HEK293 (cell line): ENCODE results near the gene TNFRSF18.

Source experiments
- CTCF ChIP-seq: fragments of 450-650 bp; formaldehyde crosslinking; IDR thresholded peaks from 2 replicates; pipeline ENCODE4 v1.5.1; 2016; ENCODE audit warnings: missing biosample characterization, missing genetic modification characterization
- HOXA7 ChIP-seq: sonication (generic); formaldehyde crosslinking; IDR thresholded peaks from 2 replicates; pipeline ENCODE4 v1.8.1; 2022; ENCODE audit warnings: missing genetic modification reagents, borderline replicate concordance
- KLF9 ChIP-seq: fragments of 450-650 bp; formaldehyde crosslinking; IDR thresholded peaks from 2 replicates; pipeline ENCODE4 v1.5.1; 2016; ENCODE audit warnings: missing biosample characterization, missing genetic modification characterization, low read depth
- PBX3 ChIP-seq: sonication (generic); formaldehyde crosslinking; IDR thresholded peaks from 2 replicates; pipeline ENCODE4 v1.8.1; 2022; ENCODE audit warnings: mild to moderate bottlenecking, moderate library complexity, missing genetic modification reagents
- PRDM4 ChIP-seq: fragments of 450-650 bp; formaldehyde crosslinking; IDR thresholded peaks from 2 replicates; pipeline ENCODE4 v1.5.1; 2017; ENCODE audit warnings: missing biosample characterization, missing genetic modification characterization
- ZBTB17 ChIP-seq: fragments of 450-650 bp; formaldehyde crosslinking; IDR thresholded peaks from 2 replicates; pipeline ENCODE4 v1.5.1; 2016; ENCODE audit warnings: missing biosample characterization, missing genetic modification characterization
- ZBTB26 ChIP-seq: fragments of 450-650 bp; formaldehyde crosslinking; optimal IDR thresholded peaks from 2 replicates; pipeline ENCODE3; 2016; ENCODE audit warnings: missing biosample characterization, mild to moderate bottlenecking, missing genetic modification characterization
- ZBTB6 ChIP-seq: fragments of 450-650 bp; formaldehyde crosslinking; IDR thresholded peaks from 2 replicates; pipeline ENCODE4 v1.5.1; 2017; ENCODE audit warnings: missing biosample characterization, missing genetic modification characterization
- ZNF280C ChIP-seq: fragments of 450-650 bp; formaldehyde crosslinking; IDR thresholded peaks from 2 replicates; pipeline ENCODE4 v1.5.1; 2016; ENCODE audit warnings: missing biosample characterization, missing genetic modification characterization
- ZNF324 ChIP-seq: fragments of 450-650 bp; formaldehyde crosslinking; IDR thresholded peaks from 2 replicates; pipeline ENCODE4 v1.5.1; 2016; ENCODE audit warnings: missing biosample characterization, missing genetic modification characterization
- ZNF398 ChIP-seq: fragments of 450-650 bp; formaldehyde crosslinking; IDR thresholded peaks from 2 replicates; pipeline ENCODE4 v1.5.1; 2017; ENCODE audit warnings: missing biosample characterization, missing genetic modification characterization
- ZNF416 ChIP-seq: fragments of 450-650 bp; formaldehyde crosslinking; IDR thresholded peaks from 2 replicates; pipeline ENCODE4 v1.5.1; 2016; ENCODE audit warnings: missing biosample characterization, missing genetic modification characterization
- ZSCAN30 ChIP-seq: fragments of 450-650 bp; IDR thresholded peaks from 2 replicates; pipeline ENCODE4 v1.5.1; 2018; ENCODE audit warnings: missing biosample characterization, mild to moderate bottlenecking, missing genetic modification characterization, moderate library complexity

GRCh38 chr1:1177452-1178206 is 28.8 kb downstream of the TNFRSF18 start:
- no peak for TF ChIP-seq ZBTB26
- no peak for TF ChIP-seq KLF9 (tag by site-specific recombination)
- no peak for TF ChIP-seq CTCF (tag by site-specific recombination)
- no peak for TF ChIP-seq ZBTB6
- no peak for TF ChIP-seq ZNF398 (tag by site-specific recombination)
- TF ChIP-seq PRDM4 (tag by site-specific recombination): no peak
- no peak for TF ChIP-seq ZBTB17
- no peak for TF ChIP-seq HOXA7
- TF ChIP-seq PBX3: no peak
- no peak for TF ChIP-seq ZNF324 (tag by site-specific recombination)
- TF ChIP-seq ZNF416: no peak
- no peak for TF ChIP-seq ZNF280C (tag by site-specific recombination)
- TF ChIP-seq ZSCAN30 (tag by site-specific recombination): no peak
